GM21576 (cell line): Measurements from ENCODE around the gene GNG10.
"Not testable (repeated sequence)": the region's sequence is repeated elsewhere in the genome, so short reads cannot be mapped to it uniquely, and the experiment has no call there.

Source experiments
- ATAC-seq: cut with Tn5 transposase; IDR thresholded peaks from one replicate; pipeline ENCODE4 v1.9.1; 2021; ENCODE audit warnings: mild to moderate bottlenecking, moderate library complexity; ENCODE audit not compliant: unreplicated experiment

The GNG10 gene

GRCh38 chr9:111661150-111661801 is at the start of gene GNG10:
Gene GNG10, plus strand, starts transcription at chr9:111661605. Its CDS starts 30 bp downstream, at chr9:111661635.
- peak; percentile 81 for ATAC-seq

GRCh38 chr9:111613436-111614040 is 47.9 kb upstream of the GNG10 start:
- ATAC-seq = no peak

- ATAC-seq = no peak
Measured at GRCh38 chr9:111615928-111616327, 45.5 kb upstream of the GNG10 start.

GRCh38 chr9:111617349-111617748 is 44.1 kb upstream of the GNG10 start:
- ATAC-seq = not testable (repeated sequence)

GRCh38 chr9:111621895-111622480 is 39.4 kb upstream of the GNG10 start:
- no peak for ATAC-seq

GRCh38 chr9:111622626-111623025 is 38.8 kb upstream of the GNG10 start:
- ATAC-seq = no peak

GRCh38 chr9:111627260-111627963 is 34.0 kb upstream of the GNG10 start:
- no peak for ATAC-seq

GRCh38 chr9:111628411-111628810 is 33.0 kb upstream of the GNG10 start:
- ATAC-seq = no peak

- peak; percentile 28 for ATAC-seq
Measured at GRCh38 chr9:111630182-111630963, 31.0 kb upstream of the GNG10 start.

GRCh38 chr9:111630964-111631213 is 30.5 kb upstream of the GNG10 start:
- ATAC-seq = no peak

GRCh38 chr9:111631214-111631971 is 30.0 kb upstream of the GNG10 start, which contains the start of gene DNAJC25:
Gene DNAJC25, plus strand, starts transcription at chr9:111631334. Its CDS starts 74 bp downstream, at chr9:111631408.
- ATAC-seq = peak; percentile 96

- ATAC-seq = no peak
Measured at GRCh38 chr9:111632060-111632459, 29.3 kb upstream of the GNG10 start.

- ATAC-seq = no peak
Measured at GRCh38 chr9:111632695-111633388, 28.6 kb upstream of the GNG10 start.

GRCh38 chr9:111633389-111633736 is 28.0 kb upstream of the GNG10 start:
- no peak for ATAC-seq

GRCh38 chr9:111634860-111635259 is 26.5 kb upstream of the GNG10 start:
- no peak for ATAC-seq

GRCh38 chr9:111637421-111637950 is 23.9 kb upstream of the GNG10 start:
- no peak for ATAC-seq

- no peak for ATAC-seq
Measured at GRCh38 chr9:111644195-111644772, 17.1 kb upstream of the GNG10 start.

- ATAC-seq = no peak
Measured at GRCh38 chr9:111645806-111646205, 15.6 kb upstream of the GNG10 start.

- no peak for ATAC-seq
Measured at GRCh38 chr9:111646417-111646816, 15.0 kb upstream of the GNG10 start.
